GM12878 (cell line): ENCODE results near the gene AVL9. TPM values are rescaled to one million over a fixed set of nuclear protein-coding genes. Genes with fewer than 3 reads are reported as not detected.

Source experiments
- ATAC-seq: fragments of 200-7000 bp; cut with Tn5 transposase; 3 replicates; pipeline ENCODE4 v1.9.1; 2020; ENCODE audit warnings: mild to moderate bottlenecking, moderate library complexity
- BruUV-seq: library from RNA; stranded (reverse); fragments of 400-500 nt; replicated peaks from 2 replicates; lab custom pipeline; 2021; lab: Mats Ljungman, UMichigan
- CTCF ChIA-PET: fragments of 300-600 bp; sonication (Branson Sonifier 250); formaldehyde crosslinking; extraction: SDS; loops from one replicate; lab custom pipeline; 2021; ENCODE audit warnings: inconsistent platforms; lab: Yijun Ruan, JAX
- POLR2A ChIA-PET: fragments of 350-600 bp; formaldehyde crosslinking; extraction: SDS; loops from one replicate; lab custom pipeline; 2021; ENCODE audit warnings: inconsistent platforms; lab: Charles Lee
- RAD21 ChIA-PET: fragments of 300-600 bp; sonication (Branson Sonifier 250); formaldehyde crosslinking; loops from one replicate; lab custom pipeline; 2023; ENCODE audit warnings: antibody characterized with exemption; ENCODE audit not compliant: unreplicated experiment; lab: Charles Lee
- SMC1A ChIA-PET: fragments of 300-600 bp; sonication (Branson Sonifier 250); formaldehyde crosslinking; loops from one replicate; lab custom pipeline; 2023; ENCODE audit not compliant: unreplicated experiment, uncharacterized antibody; lab: Charles Lee
- DNase-seq: peaks from one replicate; pipeline ENCODE4 v3.0.0-alpha.2; 2011; ENCODE audit warnings: low read depth, low spot score
- FAIRE-seq: peaks from 3 replicates; lab custom pipeline; 2011; peaks lifted over from hg19 to GRCh38; lab: Jason Lieb, UNC
- H2AFZ ChIP-seq: 2 replicates; pipeline ENCODE4 v1.6.0; 2011; ENCODE audit warnings: low read depth, low read length, control low read depth; ENCODE audit not compliant: control insufficient read depth
- H3K27ac ChIP-seq: 2 replicates; pipeline ENCODE4 v1.5.1; 2011; ENCODE audit warnings: control low read depth; ENCODE audit not compliant: control insufficient read depth, insufficient read depth
- H3K27me3 ChIP-seq, 2 experiments: replicated peaks in 1 of 2; 2 replicates each; pipeline versions ENCODE4 v1.6.0 to v1.6.1; 2011; ENCODE audit warnings: low read length in 1 of 2; ENCODE audit not compliant: control insufficient read depth in 2 of 2, insufficient read depth in 2 of 2
- H3K36me3 ChIP-seq, 2 experiments: 2 replicates each; pipeline ENCODE4 v1.5.1; 2011; ENCODE audit warnings: low read length in 1 of 2; ENCODE audit not compliant: control insufficient read depth in 2 of 2, insufficient read depth in 2 of 2
- H3K4me1 ChIP-seq: 2 replicates; pipeline ENCODE4 v1.6.1; 2011; ENCODE audit warnings: mild to moderate bottlenecking, low read length, moderate library complexity, mixed read lengths; ENCODE audit not compliant: control insufficient read depth, insufficient read depth
- H3K4me2 ChIP-seq: 2 replicates; pipeline ENCODE4 v1.6.0; 2011; ENCODE audit warnings: control low read depth; ENCODE audit not compliant: control insufficient read depth, insufficient read depth
- H3K4me3 ChIP-seq: fragments of 200-600 bp; sonication (generic); 2 replicates; pipeline ENCODE4 v1.5.1; 2016
- H3K79me2 ChIP-seq: 2 replicates; pipeline ENCODE4 v1.6.0; 2011; ENCODE audit warnings: low read length; ENCODE audit not compliant: control insufficient read depth, insufficient read depth
- H3K9ac ChIP-seq: 2 replicates; pipeline ENCODE4 v1.8.0; 2011; ENCODE audit warnings: low read length, control low read depth, mixed read lengths; ENCODE audit not compliant: control insufficient read depth, insufficient read depth
- H3K9me3 ChIP-seq: replicated peaks from 3 replicates; pipeline ENCODE4 v1.5.1; 2011; ENCODE audit warnings: mild to moderate bottlenecking, low read length; ENCODE audit not compliant: control insufficient read depth, insufficient read depth
- H4K20me1 ChIP-seq: 2 replicates; pipeline ENCODE4 v1.6.0; 2011; ENCODE audit not compliant: control insufficient read depth, insufficient read depth
- BACH1 ChIP-seq: fragments of 450-650 bp; IDR thresholded peaks from 2 replicates; pipeline ENCODE4 v1.6.1; 2017; ENCODE audit warnings: mild to moderate bottlenecking, borderline replicate concordance
- CHD1 ChIP-seq: IDR thresholded peaks from 2 replicates; pipeline ENCODE4 v1.6.1; 2012; ENCODE audit warnings: low read depth, low read length, improper control_type of control experiment
- CREB1 ChIP-seq: IDR thresholded peaks from 2 replicates; pipeline ENCODE4 v1.6.1; 2012; ENCODE audit warnings: low read depth, mild to moderate bottlenecking, inconsistent platforms
- HCFC1 ChIP-seq: fragments of 150-350 bp; IDR thresholded peaks from 2 replicates; pipeline ENCODE4 v1.6.1; 2014; ENCODE audit warnings: low read length
- HDAC6 ChIP-seq: fragments of 200-600 bp; sonication (generic); IDR thresholded peaks from one replicate; pipeline ENCODE4 v1.8.0; 2017; ENCODE audit warnings: antibody characterized with exemption; ENCODE audit not compliant: unreplicated experiment
- JUNB ChIP-seq: IDR thresholded peaks from 2 replicates; pipeline ENCODE4 v1.6.1; 2016; ENCODE audit warnings: antibody characterized with exemption, mild to moderate bottlenecking
- MEF2A ChIP-seq: IDR thresholded peaks from 2 replicates; pipeline ENCODE4 v1.6.1; 2011; ENCODE audit warnings: low read depth, mild to moderate bottlenecking, low read length, moderate library complexity; ENCODE audit not compliant: insufficient read depth
- NBN ChIP-seq: fragments of 450-650 bp; IDR thresholded peaks from 2 replicates; pipeline ENCODE4 v1.6.1; 2016
- NFXL1 ChIP-seq: fragments of 450-650 bp; IDR thresholded peaks from 2 replicates; pipeline ENCODE4 v1.6.1; 2017; ENCODE audit warnings: antibody characterized with exemption, mild to moderate bottlenecking, borderline replicate concordance
- PBX3 ChIP-seq: IDR thresholded peaks from 2 replicates; pipeline ENCODE4 v1.6.1; 2011; ENCODE audit warnings: mild to moderate bottlenecking, low read depth, low read length, moderate library complexity; ENCODE audit not compliant: insufficient replicate concordance
- POU2F2 ChIP-seq: IDR thresholded peaks from 3 replicates; pipeline ENCODE4 v1.6.1; 2011; ENCODE audit warnings: low read depth, mild to moderate bottlenecking, low read length, borderline replicate concordance
- RFX5 ChIP-seq: IDR thresholded peaks from 2 replicates; pipeline ENCODE4 v1.6.1; 2011; ENCODE audit warnings: low read depth, low read length, improper control_type of control experiment
- SIX5 ChIP-seq: IDR thresholded peaks from 2 replicates; pipeline ENCODE4 v1.6.1; 2011; ENCODE audit warnings: mild to moderate bottlenecking, low read depth, low read length, moderate library complexity; ENCODE audit not compliant: severe bottlenecking
- STAT3 ChIP-seq: IDR thresholded peaks from 2 replicates; pipeline ENCODE4 v1.6.1; 2011; ENCODE audit warnings: low read depth, low read length, improper control_type of control experiment
- TARDBP ChIP-seq: IDR thresholded peaks from 2 replicates; pipeline ENCODE4 v1.6.1; 2016; ENCODE audit warnings: borderline replicate concordance
- TBL1XR1 ChIP-seq: IDR thresholded peaks from 2 replicates; pipeline ENCODE4 v1.6.1; 2012; ENCODE audit warnings: low read depth, low read length, improper control_type of control experiment
- TCF12 ChIP-seq: IDR thresholded peaks from 2 replicates; pipeline ENCODE4 v1.6.1; 2011; ENCODE audit warnings: low read depth, mild to moderate bottlenecking, low read length
- TCF7 ChIP-seq: IDR thresholded peaks from 2 replicates; pipeline ENCODE4 v1.6.1; 2014; ENCODE audit warnings: antibody characterized with exemption, borderline replicate concordance
- USF1 ChIP-seq: IDR thresholded peaks from 2 replicates; pipeline ENCODE4 v1.6.1; 2011; ENCODE audit warnings: borderline replicate concordance, low read depth, mild to moderate bottlenecking, moderate library complexity, mixed read lengths, low read length; ENCODE audit not compliant: insufficient read depth; ENCODE audit errors: extremely low read length
- ZNF24 ChIP-seq: fragments of 450-650 bp; IDR thresholded peaks from 2 replicates; pipeline ENCODE4 v1.6.1; 2017; ENCODE audit warnings: antibody characterized with exemption, mild to moderate bottlenecking
- WGBS: methylation state at CpG from one replicate; pipeline ENCODE4 v1.1.6; 2016; ENCODE audit warnings: low lambda C conversion rate; ENCODE audit not compliant: insufficient replicate concordance, insufficient coverage; ENCODE audit errors: missing lambda C conversion rate; 5-methylcytosine and 5-hydroxymethylcytosine counted together
- in situ Hi-C: fragments of 300-500 bp; cut with MboI; formaldehyde crosslinking; loops from 9 replicates; pipeline ENCODE4 v1.14.3; 2018; ENCODE audit warnings: mixed read lengths
- intact Hi-C: fragments of 100-400 bp; cut with micrococcal nuclease; formaldehyde crosslinking; loops from one replicate; pipeline ENCODE4 v1.14.2; 2022; ENCODE audit not compliant: unreplicated experiment
- polyA plus RNA-seq, 11 experiments: library from polyadenylated mRNA; depleted of rRNA in 4 of 11; unstranded in 6 of 11; stranded (reverse) in 5 of 11; fragments of >200 nt; fragmentation: Nextera tagmentation in 4 of 11; fragmentation: Illumina TruSeq in 1 of 11; extraction: Ambion mirVana in 4 of 11; extraction: Trizol in 1 of 11; gene quantifications; 1 replicate in 1 of 11; 2 replicates in 10 of 11; pipeline versions ENCODE4 v1.2.1 to v1.2.3, GENCODE V29; 2011 to 2016; ENCODE audit warnings: inconsistent platforms in 2 of 11, missing spikeins in 2 of 11, low read depth in 1 of 11
- total RNA-seq, 4 experiments: library from RNA; depleted of rRNA in 3 of 4; stranded (reverse); fragments of >200 nt in 3 of 4; fragmentation: Illumina TruSeq in 1 of 4; extraction: Trizol in 1 of 4; gene quantifications; 2 replicates each; pipeline versions ENCODE4 v1.2.1 to v1.2.3, GENCODE V29; 2013 to 2021
- TF ChIP-seq, protein P1 (sequence below): IDR thresholded peaks from 2 replicates; pipeline ENCODE4 v1.6.1; 2011; ENCODE audit warnings: borderline replicate concordance, low read depth, mild to moderate bottlenecking, moderate library complexity, low read length; ENCODE audit not compliant: insufficient read depth, poor library complexity, severe bottlenecking

The AVL9 gene
- total and polyA plus RNA-seq, 10 of the 15 experiments (the other 5 are each of a cell fraction or from before 2014, with no cell fraction given), result 4.5 to 41.6 (median 20.1) TPM

- TF ChIP-seq CREB1, result no peak
- no peak for TF ChIP-seq CHD1
- TF ChIP-seq STAT3, result no peak
- TF ChIP-seq MEF2A, result no peak
- no peak for TF ChIP-seq JUNB
- TF ChIP-seq USF1, result no peak
- no peak for TF ChIP-seq BACH1
- TF ChIP-seq SIX5, result no peak
- no peak for TF ChIP-seq HDAC6
- no peak for TF ChIP-seq HCFC1
Observed at GRCh38 chr7:32489788-32490126, 5.5 kb upstream of the AVL9 start (continued).

DNA sequence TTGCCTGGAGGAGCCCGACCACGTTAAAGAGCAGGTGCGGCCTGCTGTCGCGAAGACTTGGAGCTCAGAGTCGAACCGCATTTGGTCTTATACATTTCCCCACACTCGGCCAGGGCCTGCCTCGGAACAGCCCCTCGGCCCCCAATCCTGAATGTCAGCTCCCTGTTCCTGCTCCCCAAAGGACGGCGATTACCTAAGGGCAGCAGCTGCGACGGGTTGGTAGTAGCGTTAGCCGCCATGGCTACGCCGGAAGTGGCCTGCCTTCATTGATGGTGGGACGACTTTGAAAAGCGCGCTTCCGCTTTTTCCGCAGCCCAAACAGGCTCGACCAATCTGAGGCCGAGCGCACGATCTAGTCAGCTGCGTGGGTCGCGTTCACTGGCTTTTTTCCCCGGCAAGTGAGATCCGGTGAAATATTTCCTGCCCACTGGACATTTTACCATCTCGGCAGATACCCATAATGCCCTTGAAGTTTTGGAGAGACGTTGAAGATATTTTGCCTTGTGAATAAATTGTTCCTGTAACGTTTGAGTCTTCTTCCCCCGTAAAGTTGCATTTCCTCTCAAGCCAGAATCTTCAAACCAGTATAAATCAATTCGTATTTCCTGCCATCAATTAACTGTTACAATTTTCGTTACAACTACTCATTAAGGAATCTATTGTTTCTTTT lies 5.0 kb upstream of the AVL9 start, which contains the start of gene LSM5:
Gene LSM5 (minus strand): TSS at position 254 of the 670 bp plus-strand sequence. CDS start 15 bp downstream, at position 239.
- Histone ChIP-seq H4K20me1 (no peaks in the 10 kb centered on the region), H3K4me1 (no peaks in the 10 kb centered on the region), H3K4me3 (peak within 1 kb of the TSS; percentile 84), H3K36me3 (peaks cover 0 to 5% of the 10 kb centered on the region in 2 experiments; a peak in 1 of 4 replicates), H3K79me2 (peaks cover 15% of the 10 kb centered on the region), H3K27me3 (no peaks in the 10 kb centered on the region), H2AFZ (peak within 1 kb of the TSS; percentile 92), H3K9ac (peak within 1 kb of the TSS; percentile 73), H3K4me2 (peak within 1 kb of the TSS; percentile 72), H3K27ac (peak within 1 kb of the TSS; percentile 85), H3K9me3 (no peaks in the 10 kb centered on the region)
- 3% methylated on average over 38 of the region's 38 CpGs for WGBS
- ChIA-PET RAD21 (interaction anchor here (1.4 kb wide), 1 partner anchor 356 kb away, joined by 5 read pairs; no protein-coding TSS in a partner anchor), SMC1A (interaction anchor here (0.9 to 1.8 kb wide), 3 partner anchors 7 to 25 kb away, joined by 3 to 5 read pairs (median 3); no protein-coding TSS in a partner anchor), CTCF (interaction anchor here (0.7 to 2.1 kb wide), 6 partner anchors 10 to 587 kb away, joined by 3 to 6 read pairs (median 4); no protein-coding TSS in a partner anchor), POLR2A (interaction anchor here (0.9 kb wide), 1 partner anchor 10 kb away, joined by 3 read pairs; no protein-coding TSS in a partner anchor)
- in situ Hi-C loops, result no loop called here
- ATAC-seq, result peak; percentile 85
- peak; percentile 80 for DNase-seq
- peak; percentile 76 for FAIRE-seq
- no TSS peak for BruUV-seq
- intact Hi-C loops, result loop anchor here (5.0 to 10.0 kb wide), 4 partner anchors 87 to 572 kb away; partner anchors contain the start of genes KBTBD2 and NT5C3A
- TF ChIP-seq ZNF24 (peak; percentile 50; the same call in 1 of the 2 replicates), TCF12 (peak; percentile 74; the same call in 1 of the 2 replicates), PBX3 (peak; percentile 58), POU2F2 (peak; percentile 69; the same call in 2 of the 3 replicates), TCF7 (no peak), NFXL1 (no peak), TBL1XR1 (no peak), NBN (peak; percentile 80), RFX5 (no peak; the same call in 1 of the 2 replicates), TARDBP (no peak)
- TF ChIP-seq, protein P1, sequence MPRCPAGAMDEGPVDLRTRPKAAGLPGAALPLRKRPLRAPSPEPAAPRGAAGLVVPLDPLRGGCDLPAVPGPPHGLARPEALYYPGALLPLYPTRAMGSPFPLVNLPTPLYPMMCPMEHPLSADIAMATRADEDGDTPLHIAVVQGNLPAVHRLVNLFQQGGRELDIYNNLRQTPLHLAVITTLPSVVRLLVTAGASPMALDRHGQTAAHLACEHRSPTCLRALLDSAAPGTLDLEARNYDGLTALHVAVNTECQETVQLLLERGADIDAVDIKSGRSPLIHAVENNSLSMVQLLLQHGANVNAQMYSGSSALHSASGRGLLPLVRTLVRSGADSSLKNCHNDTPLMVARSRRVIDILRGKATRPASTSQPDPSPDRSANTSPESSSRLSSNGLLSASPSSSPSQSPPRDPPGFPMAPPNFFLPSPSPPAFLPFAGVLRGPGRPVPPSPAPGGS, result no peak
